ENCODE measurements around the gene SH3GLB1. TPM values are rescaled to one million over a fixed set of nuclear protein-coding genes. Genes with fewer than 3 reads are reported as not detected.
A peak's percentile ranks its signal among the peaks of the same experiment; 100 is the strongest.

Gene SH3GLB1
- total and polyA plus RNA-seq, 2 experiments from 2014 or later = 59.3 to 89.1 TPM

DNA sequence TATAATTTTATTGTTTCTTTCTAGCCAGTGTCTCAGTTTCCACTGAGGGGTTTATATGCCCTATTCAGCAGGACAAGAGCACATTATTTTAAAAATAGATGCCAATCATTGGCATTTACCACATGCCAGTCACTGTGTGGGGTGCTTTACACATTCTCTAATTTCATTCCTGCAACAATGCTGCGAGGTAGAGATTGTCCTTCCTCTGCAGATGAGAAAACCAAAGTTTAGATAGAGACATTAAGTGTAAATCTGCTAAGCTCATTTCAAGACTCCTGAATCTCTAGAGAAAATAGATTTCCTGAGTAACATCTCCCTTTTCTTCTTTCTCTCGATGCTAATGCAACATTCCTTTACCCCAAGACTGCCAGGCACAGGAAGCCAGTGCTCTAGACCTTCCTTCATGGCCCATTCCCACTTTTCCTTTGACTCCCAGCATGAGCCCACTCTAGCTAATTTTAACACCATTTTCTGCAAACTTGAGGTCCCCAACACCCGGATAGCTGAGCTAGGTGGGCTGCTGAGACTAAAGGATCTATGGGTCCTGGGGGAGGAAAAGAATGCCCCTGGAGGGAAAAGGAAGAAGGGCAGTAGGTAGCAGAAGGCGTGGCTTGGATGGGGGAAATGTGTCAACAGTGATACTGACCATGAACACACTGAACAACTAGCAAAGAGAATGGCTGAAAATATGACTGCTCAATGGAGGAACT lies 50.0 kb downstream of the SH3GLB1 start:
- no peak for DNase-seq (ENCODE audit: low spot score)
- WGBS (ENCODE audit: low lambda C conversion rate, missing lambda C conversion rate) = 53% methylated on average over 4 of the region's 4 CpGs
- Histone ChIP-seq H3K27ac (no peak overlapping the region), H3K4me1 (ENCODE audit: insufficient read depth) (peaks cover 8% of the 10 kb centered on the region), H2AFZ (no peak overlapping the region), H3K36me3 (replicated peaks; ENCODE audit: insufficient read depth, low read depth) (no peaks in the 10 kb centered on the region), H3K4me2 (no peak overlapping the region), H3K27me3 (no peaks in the 10 kb centered on the region), H3K79me2 (no peaks in the 10 kb centered on the region), H3K9me3 (ENCODE audit: low read depth) (no peaks in the 10 kb centered on the region), H3K4me3 (no peak overlapping the region), H3K9me2 (replicated peaks; ENCODE audit: insufficient read depth) (no peaks in the 10 kb centered on the region), H4K20me1 (ENCODE audit: insufficient read depth, poor library complexity, severe bottlenecking) (no peaks in the 10 kb centered on the region)
- TF ChIP-seq EZH2 (IDR thresholded peaks at IDR 0.05; ENCODE audit: borderline replicate concordance) (no peak), EZH2phosphoT487 (IDR thresholded peaks at IDR 0.05; ENCODE audit: low read depth, severe bottlenecking, unreplicated experiment) (no peak), CTCF (IDR thresholded peaks at IDR 0.05; ENCODE audit: poor library complexity) (no peak)

GRCh38 chr1:86756062-86756406 lies 51.7 kb downstream of the SH3GLB1 start:
- H3K4me2 ChIP-seq = no peak overlapping the region
- no peak for TF ChIP-seq EZH2 (IDR thresholded peaks at IDR 0.05; ENCODE audit: borderline replicate concordance)
- no peak for TF ChIP-seq CTCF (IDR thresholded peaks at IDR 0.05; ENCODE audit: poor library complexity)
- TF ChIP-seq EZH2phosphoT487 (IDR thresholded peaks at IDR 0.05; ENCODE audit: low read depth, severe bottlenecking, unreplicated experiment) = no peak
- no peaks in the 10 kb centered on the region for H3K79me2 ChIP-seq
- H2AFZ ChIP-seq = no peak overlapping the region
- no peaks in the 10 kb centered on the region for H3K27me3 ChIP-seq
- no peak overlapping the region for H3K27ac ChIP-seq
- no peaks in the 10 kb centered on the region for H4K20me1 ChIP-seq (ENCODE audit: insufficient read depth, poor library complexity, severe bottlenecking)
- no peak overlapping the region for H3K4me3 ChIP-seq
- H3K9me3 ChIP-seq (ENCODE audit: low read depth) = no peaks in the 10 kb centered on the region
- H3K36me3 ChIP-seq (replicated peaks; ENCODE audit: insufficient read depth, low read depth) = no peaks in the 10 kb centered on the region
- no peaks in the 10 kb centered on the region for H3K9me2 ChIP-seq (replicated peaks; ENCODE audit: insufficient read depth)
- no peak for DNase-seq (ENCODE audit: low spot score)
- H3K4me1 ChIP-seq (ENCODE audit: insufficient read depth) = peaks cover 8% of the 10 kb centered on the region

DNA sequence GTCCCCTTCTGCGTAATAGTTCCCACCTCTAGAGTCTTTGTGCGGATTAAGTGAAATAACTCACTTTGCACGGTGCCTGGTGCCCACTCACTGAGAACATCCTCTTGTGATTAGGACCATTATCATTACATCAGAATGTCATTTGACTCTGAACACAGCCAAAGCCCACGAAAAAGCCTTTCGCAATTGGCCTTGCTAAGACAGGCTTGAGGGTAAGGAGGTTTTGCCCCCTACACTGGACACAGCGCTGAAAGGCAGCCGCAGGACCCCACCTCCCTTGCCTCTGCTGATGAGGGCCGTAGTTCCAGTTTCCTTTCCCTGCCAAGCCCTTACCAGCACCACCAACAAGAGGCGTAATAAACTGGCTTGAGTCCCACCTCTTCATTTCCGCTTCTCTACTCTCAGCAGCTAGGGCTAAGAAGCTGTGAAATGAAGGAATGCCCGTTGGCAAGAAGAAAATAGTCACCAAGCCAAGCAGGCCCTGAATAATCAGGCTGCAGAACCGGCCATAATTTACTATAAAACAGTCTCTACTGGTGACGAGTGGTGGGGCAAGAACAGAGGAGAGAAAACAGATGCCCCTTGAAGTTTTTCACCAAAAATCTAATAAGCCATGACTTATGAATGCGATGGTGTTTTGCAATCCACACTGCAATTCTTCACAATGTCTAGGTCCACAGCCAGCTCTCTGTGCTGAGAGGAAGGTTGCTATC lies 53.1 kb downstream of the SH3GLB1 start:
- no peak overlapping the region for H3K4me3 ChIP-seq
- H2AFZ ChIP-seq = no peak overlapping the region
- no peaks in the 10 kb centered on the region for H3K36me3 ChIP-seq (replicated peaks; ENCODE audit: insufficient read depth, low read depth)
- H3K9me3 ChIP-seq (ENCODE audit: low read depth) = no peaks in the 10 kb centered on the region
- H3K27ac ChIP-seq = peak overlapping the region; percentile 65
- TF ChIP-seq CTCF (IDR thresholded peaks at IDR 0.05; ENCODE audit: poor library complexity) (no peak), EZH2 (IDR thresholded peaks at IDR 0.05; ENCODE audit: borderline replicate concordance) (no peak), EZH2phosphoT487 (IDR thresholded peaks at IDR 0.05; ENCODE audit: low read depth, severe bottlenecking, unreplicated experiment) (no peak)
- H3K4me2 ChIP-seq = peak overlapping the region; percentile 7
- H3K27me3 ChIP-seq = no peaks in the 10 kb centered on the region
- H3K79me2 ChIP-seq = no peaks in the 10 kb centered on the region
- H3K9me2 ChIP-seq (replicated peaks; ENCODE audit: insufficient read depth) = no peaks in the 10 kb centered on the region
- peaks cover 14% of the 10 kb centered on the region for H3K4me1 ChIP-seq (ENCODE audit: insufficient read depth)
- no peaks in the 10 kb centered on the region for H4K20me1 ChIP-seq (ENCODE audit: insufficient read depth, poor library complexity, severe bottlenecking)
- 79% methylated on average over 14 of the region's 14 CpGs for WGBS (ENCODE audit: low lambda C conversion rate, missing lambda C conversion rate)
- DNase-seq (ENCODE audit: low spot score) = peak; percentile 39

Measured in hepatocyte (in vitro differentiated cells).